ENCODE measurements around the gene ANKRD44.

ANKRD44 gene

GRCh38 chr2:196957881-196958525, 352.6 kb downstream of the ANKRD44 start:
- no peak for DNase-seq (ENCODE audit: low read depth in 2 of 2)

- DNase-seq (ENCODE audit: low read depth in 2 of 2), result no peak
Observed at GRCh38 chr2:196957442-196957841, 353.1 kb downstream of the ANKRD44 start.

GRCh38 chr2:196956069-196956468, 354.5 kb downstream of the ANKRD44 start:
- DNase-seq (ENCODE audit: low read depth in 2 of 2), result no peak

GRCh38 chr2:196955036-196955435, 355.5 kb downstream of the ANKRD44 start:
- DNase-seq (ENCODE audit: low read depth in 2 of 2), result no peak

- DNase-seq (ENCODE audit: low read depth in 2 of 2), result no peak
Observed at GRCh38 chr2:196954001-196954400, 356.6 kb downstream of the ANKRD44 start.

GRCh38 chr2:196952936-196953335, 357.6 kb downstream of the ANKRD44 start:
- DNase-seq (ENCODE audit: low read depth in 2 of 2), result no peak

GRCh38 chr2:196951973-196952372, 358.6 kb downstream of the ANKRD44 start:
- no peak for DNase-seq (ENCODE audit: low read depth in 2 of 2)

GRCh38 chr2:196949116-196949515, 361.5 kb downstream of the ANKRD44 start:
- DNase-seq (ENCODE audit: low read depth in 2 of 2), result no peak

- DNase-seq (ENCODE audit: low read depth in 2 of 2), result no peak
Observed at GRCh38 chr2:196944570-196944969, 366.0 kb downstream of the ANKRD44 start.

GRCh38 chr2:196941398-196942078, 369.0 kb downstream of the ANKRD44 start:
- DNase-seq (ENCODE audit: low read depth in 2 of 2), result no peak

- DNase-seq (ENCODE audit: low read depth in 2 of 2), result no peak
Observed at GRCh38 chr2:196939371-196939770, 371.2 kb downstream of the ANKRD44 start.
